Activated T-helper 1 cell treated with anti-CD3 and anti-CD28 coated beads, Interleukin-12 subunit alpha, Interleukin-12 subunit beta, Interleukin-2, Interleukin-4 antibody, amounts not matched to agents 30 ng/mL and 10 ng/mL and 1 ng/mL, durations not matched to agents 14 hours and 24 hours and 36 hours (primary cell): ENCODE results near the gene KDM4C. TPM values are rescaled to one million over a fixed set of nuclear protein-coding genes. Genes with fewer than 3 reads are reported as not detected.

Experiments used
- DNase-seq: peaks from one replicate; pipeline ENCODE4 v3.0.0; 2021; ENCODE audit warnings: low spot score
- H3K27ac Mint-ChIP-seq: one replicate; pipeline ENCODE4 v1.8.0; 2021; ENCODE audit warnings: mild to moderate bottlenecking, mixed read lengths
- H3K27me3 Mint-ChIP-seq: one replicate; pipeline ENCODE4 v1.8.0; 2022; ENCODE audit warnings: mild to moderate bottlenecking, moderate library complexity, mixed read lengths; ENCODE audit not compliant: insufficient read depth
- H3K36me3 Mint-ChIP-seq: one replicate; pipeline ENCODE4 v1.8.0; 2021; ENCODE audit warnings: low read depth, mixed read lengths
- H3K4me1 Mint-ChIP-seq: one replicate; pipeline ENCODE4 v1.8.0; 2021; ENCODE audit warnings: low read depth, mixed read lengths
- H3K4me3 Mint-ChIP-seq: one replicate; pipeline ENCODE4 v1.8.0; 2021; ENCODE audit warnings: mild to moderate bottlenecking, moderate library complexity, mixed read lengths
- H3K9me3 Mint-ChIP-seq: one replicate; pipeline ENCODE4 v1.8.0; 2021; ENCODE audit warnings: mixed read lengths
- intact Hi-C: fragments of 100-400 bp; cut with micrococcal nuclease; formaldehyde crosslinking; loops from one replicate; pipeline ENCODE4 v1.15.1; 2024
- total RNA-seq: library from RNA; stranded (reverse); gene quantifications from 2 replicates; pipeline ENCODE4 v1.2.3, GENCODE V29; 2022

Gene KDM4C
- total RNA-seq, 1 donor from 2014 or later, result 35.9 TPM

GRCh38 chr9:6969805-6970204, 212.0 kb downstream of the KDM4C start:
- H3K4me1 Mint-ChIP-seq, result peaks cover 21% of the 10 kb centered on the region
- intact Hi-C loops, result no loop called here

DNA sequence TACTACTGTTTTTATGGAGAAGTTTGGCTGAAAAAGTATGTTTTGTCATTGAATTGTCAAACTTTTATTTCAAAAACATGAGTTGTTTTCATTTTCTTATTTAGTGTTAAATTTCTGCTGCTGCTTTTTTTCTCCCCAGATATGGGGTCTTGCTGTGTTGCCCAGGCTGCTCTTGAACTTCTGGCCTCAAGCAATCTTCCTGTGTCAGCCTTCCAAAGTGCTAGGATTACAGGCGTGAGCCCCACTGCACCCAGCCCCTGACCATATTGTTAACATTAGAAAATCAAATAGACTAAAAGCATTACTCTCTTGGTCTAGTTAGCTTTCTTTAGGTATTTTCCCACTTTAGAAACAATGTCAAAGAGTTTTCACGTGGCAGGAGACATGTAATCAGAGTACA, 215.3 kb downstream of the KDM4C start:
- intact Hi-C loops, result no loop called here
- peaks cover 27% of the 10 kb centered on the region for H3K4me1 Mint-ChIP-seq
- no peaks in the 10 kb centered on the region for H3K9me3 Mint-ChIP-seq
- no peak for DNase-seq
- no peak overlapping the region for H3K4me3 Mint-ChIP-seq
- H3K36me3 Mint-ChIP-seq, result no peaks in the 10 kb centered on the region
- H3K27ac Mint-ChIP-seq, result no peak overlapping the region
- H3K27me3 Mint-ChIP-seq, result no peaks in the 10 kb centered on the region

More at GRCh38 chr9:6969805-6970204, 212.0 kb downstream of the KDM4C start:
- Mint-ChIP-seq H3K36me3 (no peaks in the 10 kb centered on the region), H3K4me3 (no peak overlapping the region), H3K27me3 (no peaks in the 10 kb centered on the region), H3K27ac (no peak overlapping the region), H3K9me3 (no peaks in the 10 kb centered on the region)
- DNase-seq, result no peak

DNA sequence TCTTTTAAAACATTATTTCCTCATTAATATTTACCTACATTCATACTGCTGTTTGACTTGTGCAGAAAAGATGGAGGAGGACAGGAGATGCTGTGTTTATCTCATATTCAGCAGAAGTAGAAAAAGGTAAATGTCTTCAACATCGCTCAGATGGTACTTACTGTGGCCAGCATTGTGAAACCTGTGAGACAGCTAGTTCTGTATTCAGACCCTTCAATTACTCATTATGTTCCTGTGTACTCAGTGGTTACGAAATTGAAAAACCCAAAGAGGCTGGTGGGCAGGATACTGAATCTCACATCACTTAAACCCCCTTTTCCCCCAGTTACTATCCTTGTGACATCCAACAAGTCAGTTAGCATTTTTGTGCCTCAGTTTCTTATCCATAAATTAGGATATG, 216.0 kb downstream of the KDM4C start:
- intact Hi-C loops, result no loop called here
- Mint-ChIP-seq H3K27ac (no peak overlapping the region), H3K4me1 (peaks cover 24% of the 10 kb centered on the region), H3K4me3 (no peak overlapping the region), H3K9me3 (no peaks in the 10 kb centered on the region), H3K27me3 (no peaks in the 10 kb centered on the region), H3K36me3 (no peaks in the 10 kb centered on the region)
- DNase-seq, result no peak

DNA sequence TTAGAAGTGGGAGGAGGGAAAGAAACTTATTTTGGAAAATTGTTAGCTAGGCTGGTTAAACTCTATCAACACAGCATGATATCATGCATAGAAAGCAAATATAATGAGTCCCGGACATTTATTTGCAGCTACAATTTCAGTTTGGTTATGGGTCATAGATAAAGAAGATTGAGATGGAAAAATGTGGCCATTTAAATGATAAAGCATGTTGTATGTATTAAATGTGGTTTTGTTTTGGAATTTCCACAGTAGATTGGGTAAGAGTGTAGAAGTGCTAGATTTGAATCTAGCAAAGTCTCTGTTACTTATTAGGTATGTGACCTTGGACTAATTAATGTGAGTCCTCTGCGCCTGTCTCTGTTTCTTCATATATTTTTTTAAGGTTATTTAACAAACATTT, 217.4 kb downstream of the KDM4C start:
- no peak for DNase-seq
- Mint-ChIP-seq H3K9me3 (no peaks in the 10 kb centered on the region), H3K27me3 (no peaks in the 10 kb centered on the region), H3K36me3 (no peaks in the 10 kb centered on the region), H3K4me1 (peaks cover 24% of the 10 kb centered on the region), H3K4me3 (no peak overlapping the region), H3K27ac (no peak overlapping the region)
- intact Hi-C loops, result no loop called here

DNA sequence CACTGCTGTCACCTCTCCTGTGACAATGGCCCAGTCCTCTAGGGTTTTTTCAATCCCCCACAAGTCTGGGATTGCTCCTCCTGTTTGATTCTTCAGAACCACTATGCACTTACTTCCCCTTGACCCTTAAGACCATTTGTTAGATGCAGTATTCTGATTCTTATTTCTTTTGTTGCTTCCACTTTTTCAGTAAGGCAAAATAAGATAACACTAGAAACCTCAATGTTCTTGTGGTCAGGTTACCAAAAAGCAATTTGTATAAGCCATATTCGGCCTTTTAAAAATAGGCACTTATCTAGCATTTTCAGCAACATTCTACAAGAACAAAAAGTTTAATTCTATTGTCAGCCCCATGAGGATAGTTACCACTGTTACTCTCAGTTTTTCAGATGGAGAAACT, 220.0 kb downstream of the KDM4C start:
- Mint-ChIP-seq H3K27ac (no peak overlapping the region), H3K4me1 (peaks cover 21% of the 10 kb centered on the region), H3K27me3 (no peaks in the 10 kb centered on the region), H3K4me3 (no peak overlapping the region), H3K36me3 (peaks cover 5% of the 10 kb centered on the region), H3K9me3 (no peaks in the 10 kb centered on the region)
- DNase-seq, result no peak
- intact Hi-C loops, result no loop called here

DNA sequence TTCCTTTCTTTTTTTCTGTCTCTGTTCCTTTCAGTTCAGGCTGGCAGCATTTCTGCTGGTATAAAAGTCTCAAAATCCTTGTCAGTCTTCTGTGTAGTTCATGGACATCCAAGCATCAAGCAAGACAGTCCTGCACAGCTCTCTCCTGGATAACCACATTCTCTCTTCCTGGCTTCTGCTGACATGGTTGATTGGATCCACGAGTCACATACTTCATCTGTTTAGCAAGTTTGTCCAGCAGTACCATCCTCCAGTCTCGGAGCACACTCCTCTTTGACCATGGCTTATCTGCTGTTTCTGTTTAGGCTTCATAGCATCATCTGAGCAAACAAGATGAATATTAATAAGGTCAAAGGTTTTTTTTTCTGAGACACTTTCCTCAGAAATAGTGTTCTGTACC, 220.8 kb downstream of the KDM4C start:
- no peak for DNase-seq
- H3K27me3 Mint-ChIP-seq, result no peaks in the 10 kb centered on the region
- peaks cover 8% of the 10 kb centered on the region for H3K36me3 Mint-ChIP-seq
- H3K9me3 Mint-ChIP-seq, result no peaks in the 10 kb centered on the region
- peaks cover 13% of the 10 kb centered on the region for H3K4me1 Mint-ChIP-seq
- no peak overlapping the region for H3K27ac Mint-ChIP-seq
- intact Hi-C loops, result no loop called here
- no peak overlapping the region for H3K4me3 Mint-ChIP-seq

DNA sequence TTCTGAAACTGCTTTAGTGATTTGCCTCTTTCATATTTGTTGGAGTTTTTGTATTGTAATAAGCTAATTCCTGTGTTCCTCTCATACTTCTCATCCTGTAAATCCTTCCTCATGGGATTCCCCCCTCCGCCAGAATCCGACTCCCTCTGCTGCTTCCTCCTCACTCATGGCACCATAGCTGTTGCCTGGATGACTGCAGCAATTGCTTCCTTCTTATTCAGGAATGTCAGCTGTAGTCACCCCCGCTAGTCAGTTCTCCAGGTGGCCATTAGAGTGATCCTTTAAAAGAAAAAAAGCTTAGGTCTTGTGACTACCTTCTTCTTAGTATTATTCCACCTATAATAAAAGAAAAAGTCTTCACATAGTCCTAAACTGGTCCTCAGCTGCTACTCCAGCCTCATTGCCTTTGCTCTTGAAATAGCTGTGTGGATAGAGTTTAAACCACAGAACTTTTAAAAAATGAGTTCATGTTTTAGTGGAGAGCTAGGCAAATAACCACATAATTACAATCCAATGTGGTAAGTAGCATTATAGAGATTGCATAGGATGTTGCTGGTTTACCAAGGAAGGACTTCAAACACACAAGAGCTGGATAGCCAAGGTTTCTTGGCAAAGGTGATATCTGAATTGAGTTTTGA, 227.3 kb downstream of the KDM4C start:
- no peak for DNase-seq
- intact Hi-C loops, result no loop called here
- H3K27me3 Mint-ChIP-seq, result no peaks in the 10 kb centered on the region
- peaks cover 33% of the 10 kb centered on the region for H3K36me3 Mint-ChIP-seq
- H3K9me3 Mint-ChIP-seq, result no peaks in the 10 kb centered on the region
- no peak overlapping the region for H3K4me3 Mint-ChIP-seq
- no peaks in the 10 kb centered on the region for H3K4me1 Mint-ChIP-seq
- H3K27ac Mint-ChIP-seq, result no peak overlapping the region

DNA sequence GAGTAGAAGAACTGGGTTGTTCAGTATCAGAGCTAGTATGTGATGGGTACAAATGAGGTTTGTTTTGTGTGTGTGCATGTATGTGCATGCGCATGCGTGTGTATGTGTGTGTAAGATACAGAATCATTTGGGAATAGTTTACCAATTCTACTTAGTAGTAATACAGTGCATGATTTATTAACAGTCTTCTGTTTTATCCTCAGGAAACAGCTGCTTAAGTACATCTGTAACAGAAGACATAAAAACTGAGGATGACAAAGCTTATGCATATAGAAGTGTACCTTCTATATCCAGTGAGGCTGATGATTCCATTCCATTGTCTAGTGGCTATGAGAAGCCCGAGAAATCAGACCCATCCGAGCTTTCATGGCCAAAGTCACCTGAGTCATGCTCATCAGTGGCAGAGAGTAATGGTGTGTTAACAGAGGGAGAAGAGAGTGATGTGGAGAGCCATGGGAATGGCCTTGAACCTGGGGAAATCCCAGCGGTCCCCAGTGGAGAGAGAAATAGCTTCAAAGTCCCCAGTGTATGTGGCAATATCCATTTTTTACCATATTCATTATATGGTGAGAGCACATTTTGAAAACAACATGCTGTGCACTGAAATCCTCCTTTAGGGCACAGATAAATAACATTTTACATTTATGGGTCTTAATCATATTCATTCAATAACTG, 228.5 kb downstream of the KDM4C start:
- Mint-ChIP-seq H3K27me3 (no peaks in the 10 kb centered on the region), H3K4me3 (no peak overlapping the region), H3K4me1 (no peaks in the 10 kb centered on the region), H3K9me3 (no peaks in the 10 kb centered on the region), H3K27ac (no peak overlapping the region), H3K36me3 (peaks cover 35% of the 10 kb centered on the region)
- DNase-seq, result no peak
- intact Hi-C loops, result no loop called here

GRCh38 chr9:6987381-6987780, 229.6 kb downstream of the KDM4C start:
- H3K4me3 Mint-ChIP-seq, result no peak overlapping the region
- no peaks in the 10 kb centered on the region for H3K4me1 Mint-ChIP-seq
- H3K27ac Mint-ChIP-seq, result no peak overlapping the region
- no peaks in the 10 kb centered on the region for H3K27me3 Mint-ChIP-seq
- H3K36me3 Mint-ChIP-seq, result peaks cover 31% of the 10 kb centered on the region
- H3K9me3 Mint-ChIP-seq, result no peaks in the 10 kb centered on the region
- DNase-seq, result no peak
- intact Hi-C loops, result no loop called here

GRCh38 chr9:6991418-6991817, 233.6 kb downstream of the KDM4C start:
- H3K9me3 Mint-ChIP-seq, result no peaks in the 10 kb centered on the region
- no peak overlapping the region for H3K4me3 Mint-ChIP-seq
- H3K4me1 Mint-ChIP-seq, result no peaks in the 10 kb centered on the region
- no peak for DNase-seq
- H3K36me3 Mint-ChIP-seq, result peaks cover 22% of the 10 kb centered on the region
- no peaks in the 10 kb centered on the region for H3K27me3 Mint-ChIP-seq
- intact Hi-C loops, result no loop called here
- H3K27ac Mint-ChIP-seq, result no peak overlapping the region

DNA sequence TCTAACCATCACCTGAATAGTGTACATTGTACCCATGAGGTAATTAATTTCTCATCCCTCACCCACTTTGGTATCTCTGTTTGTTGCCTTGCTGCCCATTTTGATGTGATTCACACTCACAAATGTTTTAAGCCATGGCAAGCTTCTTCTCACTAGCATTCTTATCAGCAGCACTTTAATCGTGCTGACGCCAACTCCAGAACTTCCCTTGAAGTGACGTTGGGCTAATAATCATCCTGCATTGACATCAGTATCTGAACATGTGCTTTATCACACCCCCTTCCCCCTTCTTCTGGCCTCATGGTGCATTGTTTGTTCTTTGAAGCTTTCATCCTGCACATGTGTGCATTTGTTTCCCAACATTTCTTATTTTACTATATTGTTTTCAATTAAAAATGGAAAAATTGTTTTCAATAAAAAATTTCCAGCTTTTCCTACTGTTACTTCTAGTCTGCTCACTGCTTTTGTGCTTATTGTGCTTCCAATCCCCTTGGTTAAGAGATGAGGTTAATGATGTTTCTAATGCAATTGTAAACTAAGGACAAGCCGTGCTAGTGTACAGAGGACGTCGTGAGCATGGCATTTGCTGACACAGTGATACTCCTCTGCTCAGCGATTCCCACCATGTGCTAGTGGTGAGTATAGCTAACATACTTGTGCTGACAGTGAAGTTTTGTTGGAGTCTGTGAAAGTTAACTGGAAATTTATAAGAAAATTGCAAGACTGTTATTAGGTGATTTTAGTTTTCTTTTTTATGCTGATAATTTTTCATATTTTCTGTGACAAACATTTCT, 238.5 kb downstream of the KDM4C start:
- no peaks in the 10 kb centered on the region for H3K27me3 Mint-ChIP-seq
- H3K36me3 Mint-ChIP-seq, result peaks cover 12% of the 10 kb centered on the region
- no peaks in the 10 kb centered on the region for H3K4me1 Mint-ChIP-seq
- no peak for DNase-seq
- no peak overlapping the region for H3K27ac Mint-ChIP-seq
- intact Hi-C loops, result no loop called here
- no peak overlapping the region for H3K4me3 Mint-ChIP-seq
- H3K9me3 Mint-ChIP-seq, result no peaks in the 10 kb centered on the region

- H3K27ac Mint-ChIP-seq, result no peak overlapping the region
- no peaks in the 10 kb centered on the region for H3K27me3 Mint-ChIP-seq
- no peaks in the 10 kb centered on the region for H3K4me1 Mint-ChIP-seq
- intact Hi-C loops, result no loop called here
- no peaks in the 10 kb centered on the region for H3K9me3 Mint-ChIP-seq
- DNase-seq, result no peak
- H3K4me3 Mint-ChIP-seq, result no peak overlapping the region
- H3K36me3 Mint-ChIP-seq, result peaks cover 15% of the 10 kb centered on the region
These were observed 239.6 kb downstream of the KDM4C start for GRCh38 chr9:6997330-6997729.

DNA sequence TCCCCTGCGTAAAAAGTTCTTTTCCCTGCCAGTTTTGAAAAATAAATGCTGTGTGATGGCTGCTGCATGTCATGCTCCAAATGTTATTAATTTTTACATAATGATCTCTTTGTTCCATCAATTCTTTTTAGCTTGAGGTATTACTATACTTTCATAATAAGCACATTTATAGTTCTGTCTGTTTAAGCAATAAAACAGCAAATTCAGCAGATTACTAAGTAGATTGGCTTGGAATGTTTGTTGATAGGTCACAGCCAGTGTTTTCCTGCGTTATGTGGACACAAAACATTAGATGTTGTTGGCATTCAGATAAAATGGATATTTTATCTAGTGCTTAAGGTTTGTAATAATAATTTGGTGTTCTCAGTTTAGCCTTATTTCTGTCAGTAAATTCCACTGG, 242.0 kb downstream of the KDM4C start:
- intact Hi-C loops, result no loop called here

More for the DNA sequence above, 242.0 kb downstream of the KDM4C start:
- H3K36me3 Mint-ChIP-seq, result peaks cover 14% of the 10 kb centered on the region
- no peak for DNase-seq
- H3K4me1 Mint-ChIP-seq, result no peaks in the 10 kb centered on the region
- no peak overlapping the region for H3K27ac Mint-ChIP-seq
- H3K4me3 Mint-ChIP-seq, result no peak overlapping the region
- H3K27me3 Mint-ChIP-seq, result no peaks in the 10 kb centered on the region
- H3K9me3 Mint-ChIP-seq, result no peaks in the 10 kb centered on the region
